GM10847 (cell line): Measurements from ENCODE around the gene PGLYRP3.

Source experiments
- POLR2A ChIP-seq: IDR thresholded peaks from 2 replicates; pipeline ENCODE4 v1.6.1; 2011; ENCODE audit not compliant: insufficient read length; ENCODE audit errors: extremely low read depth

Gene PGLYRP3

DNA sequence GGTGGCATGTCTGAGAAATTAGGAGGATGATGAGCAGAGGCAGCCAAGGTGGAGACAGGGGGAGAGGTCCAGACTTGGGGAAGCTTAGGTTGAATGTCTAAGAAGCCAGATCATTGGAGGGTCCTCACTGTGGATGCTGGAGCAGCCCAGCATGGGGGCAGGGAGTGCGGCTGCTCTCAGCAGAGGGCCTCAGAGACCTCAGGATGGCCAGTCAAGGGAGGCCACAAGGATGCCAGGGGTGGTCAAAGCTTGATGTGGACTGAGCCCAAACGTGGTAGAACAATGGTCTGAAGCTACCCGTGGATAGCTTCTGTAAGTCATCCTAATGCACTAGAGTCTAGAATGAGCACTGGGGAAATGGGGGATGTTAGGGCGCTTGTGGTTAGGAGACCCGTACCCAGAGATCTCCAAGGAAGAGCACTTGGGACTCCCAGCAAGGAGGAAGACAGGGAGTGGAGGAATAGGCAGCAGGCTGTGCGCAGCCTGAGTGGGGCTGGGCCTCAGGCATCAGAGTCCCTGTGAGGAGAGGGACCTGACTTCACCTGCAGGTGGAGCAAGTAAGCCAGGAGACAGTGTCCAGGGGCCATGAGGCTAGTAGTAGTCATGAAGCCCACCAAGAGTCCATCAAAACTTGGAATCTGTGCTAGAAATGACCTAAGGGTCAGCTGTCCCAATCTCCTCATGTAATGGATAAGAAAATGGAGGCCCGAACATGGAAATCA lies 40.6 kb upstream of the PGLYRP3 start:
- TF ChIP-seq POLR2A, result no peak

DNA sequence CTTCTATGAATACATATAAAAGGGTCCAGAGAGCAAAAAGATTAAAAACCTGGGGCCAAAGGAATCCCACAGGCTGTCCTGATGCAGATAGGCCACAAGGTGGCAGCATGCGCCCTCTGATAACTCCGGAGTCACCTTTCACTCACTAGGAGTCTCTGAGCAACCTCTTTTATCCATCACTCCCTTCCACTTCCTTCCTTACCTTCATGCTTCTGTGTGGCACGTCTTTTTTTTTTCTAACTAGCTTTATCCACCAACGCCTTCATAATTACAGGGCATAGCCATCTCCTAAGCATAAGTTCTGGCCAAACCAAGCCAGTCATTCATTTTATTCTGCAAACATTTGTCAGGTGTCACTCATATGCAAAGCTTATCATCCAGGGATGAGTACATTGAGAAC lies 39.8 kb upstream of the PGLYRP3 start:
- TF ChIP-seq POLR2A, result no peak

DNA sequence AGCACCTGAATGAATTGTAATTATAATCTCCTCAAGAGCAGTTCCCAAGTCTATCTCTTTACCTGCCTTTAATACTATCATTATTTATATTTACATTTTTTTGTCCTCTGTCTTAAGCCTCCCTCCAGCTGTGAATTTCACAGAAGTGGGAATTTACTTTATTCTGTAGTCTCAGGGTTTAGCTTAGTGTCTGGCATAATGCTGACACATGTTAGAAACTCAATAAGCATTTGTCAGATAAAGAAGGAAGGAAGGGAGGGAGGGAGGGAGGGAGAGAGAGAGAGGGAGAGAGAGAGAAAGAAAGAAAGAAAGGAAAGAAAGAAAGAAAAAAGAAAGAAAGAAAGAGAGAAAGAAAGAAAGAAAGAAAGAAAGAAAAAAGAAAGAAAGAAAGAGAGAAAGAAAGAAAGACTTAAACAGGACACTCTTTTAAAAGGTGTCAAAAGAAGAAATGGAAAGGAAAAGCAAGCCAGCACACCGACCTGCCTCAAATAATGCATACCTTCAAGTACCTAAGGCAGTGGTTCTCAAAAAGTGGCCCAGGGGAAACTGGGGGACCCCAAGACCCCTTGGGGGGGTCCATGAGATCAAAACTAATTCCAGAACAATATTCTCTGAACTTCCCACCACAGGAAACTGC lies 37.7 kb upstream of the PGLYRP3 start:
- TF ChIP-seq POLR2A, result no peak

DNA sequence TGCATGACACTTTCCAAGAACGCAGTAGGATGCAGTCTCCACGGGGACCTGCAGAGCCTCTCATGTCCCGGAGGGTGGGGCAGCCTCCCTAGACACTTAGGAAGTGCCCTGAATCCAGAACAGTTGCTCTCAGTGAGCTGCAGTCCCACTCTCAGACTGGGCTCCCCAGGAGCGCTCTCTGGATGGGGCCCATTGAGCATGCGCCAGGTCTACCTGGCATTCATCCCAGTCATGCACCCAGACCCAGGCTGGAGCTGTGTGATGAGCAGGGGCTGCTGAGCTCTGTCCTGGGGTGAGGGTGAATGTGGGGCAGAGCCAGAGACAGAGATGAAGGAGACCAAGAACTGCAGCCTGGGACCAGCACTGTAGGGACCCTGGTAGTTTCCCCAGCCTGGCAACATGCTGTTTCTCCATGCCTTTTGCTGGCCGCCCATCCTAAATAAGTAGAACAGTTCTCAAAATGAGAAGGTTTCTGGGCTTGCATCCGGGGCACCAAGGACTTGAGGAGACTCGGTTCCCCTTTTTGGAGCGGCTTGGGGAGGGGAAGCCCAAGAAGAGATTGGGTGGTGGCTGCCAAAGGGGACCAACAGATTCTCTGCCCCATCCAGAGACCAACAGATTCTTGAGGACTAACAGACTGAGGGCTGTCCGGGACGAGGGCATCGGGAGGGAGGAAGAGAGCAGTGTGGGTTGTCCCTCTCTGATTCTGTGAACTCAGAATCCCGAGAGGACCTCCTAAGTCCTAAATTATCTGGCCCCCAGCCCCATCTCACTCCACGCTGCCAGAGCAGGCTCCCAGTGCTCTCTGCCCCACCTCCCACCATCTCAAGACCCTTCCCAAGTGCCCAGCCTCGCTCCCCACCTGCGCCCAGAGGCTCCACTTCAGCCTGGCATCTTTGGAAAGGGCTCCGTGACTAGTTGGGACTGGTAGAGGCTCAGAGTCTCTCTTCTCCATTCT lies 36.9 kb upstream of the PGLYRP3 start:
- TF ChIP-seq POLR2A, result no peak

DNA sequence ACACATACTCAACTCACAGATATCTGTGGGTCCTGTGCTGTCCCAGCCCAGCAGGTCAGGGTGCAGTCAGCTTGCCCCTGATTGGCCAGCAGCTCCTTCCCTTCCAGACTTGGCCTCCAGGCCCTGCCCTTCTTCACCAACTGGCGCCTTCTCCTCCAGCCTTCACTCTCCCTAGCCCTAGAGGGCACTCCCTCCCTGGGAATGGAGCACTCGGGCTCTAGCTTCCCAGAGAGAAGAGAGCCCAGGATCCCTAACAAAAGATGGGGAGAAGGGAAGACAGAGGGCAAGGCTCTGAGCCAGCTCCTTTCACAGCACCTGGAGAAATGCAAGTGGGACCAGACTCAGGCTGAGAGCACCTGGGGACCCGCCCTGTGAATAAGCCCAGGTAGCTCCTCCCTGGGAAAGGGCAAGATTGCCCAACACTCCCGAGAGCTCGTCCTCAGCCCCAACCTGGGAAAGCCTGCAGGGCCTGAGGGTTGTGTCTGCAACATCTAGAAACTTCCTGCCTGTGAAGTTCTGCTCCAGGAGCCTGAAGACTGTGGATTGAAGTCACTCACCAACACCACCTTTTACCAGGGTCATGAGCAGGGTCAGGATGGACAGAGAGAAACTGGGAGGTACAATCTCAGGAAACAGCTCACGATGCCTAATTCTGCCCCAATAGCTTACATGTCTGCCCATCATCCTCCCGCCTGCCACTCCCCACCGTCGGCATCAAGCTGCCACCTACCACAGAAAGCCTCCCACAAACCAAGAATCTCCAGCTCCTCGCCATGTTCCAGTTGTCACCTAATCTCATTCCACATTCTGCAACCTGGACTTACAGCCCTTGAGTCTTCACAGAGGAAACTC lies 36.0 kb upstream of the PGLYRP3 start, which contains the start of gene PGLYRP4:
PGLYRP4 (minus strand) TSS at position 331 of the 852 bp plus-strand sequence. CDS start 909 bp downstream, outside the sequence.
- no peak for TF ChIP-seq POLR2A

DNA sequence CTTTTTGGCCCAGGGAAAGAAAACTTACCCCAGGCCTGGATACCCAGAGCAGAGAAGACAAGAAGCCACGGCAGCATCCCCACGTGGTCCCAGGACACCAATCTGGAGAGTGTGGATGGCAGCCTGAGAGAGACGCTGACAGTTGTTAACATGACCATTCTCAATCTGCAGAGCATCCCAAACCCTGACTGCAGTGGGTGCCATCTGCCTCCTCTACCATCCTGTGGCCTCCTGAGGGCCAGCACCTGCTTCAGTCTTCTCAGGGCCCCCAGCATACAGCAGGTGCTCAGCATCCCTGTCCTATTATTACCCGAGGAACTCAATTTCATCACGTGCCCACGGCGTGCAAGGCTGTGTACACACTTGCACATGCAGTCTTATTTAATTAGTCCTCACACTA lies 35.1 kb upstream of the PGLYRP3 start:
- TF ChIP-seq POLR2A, result no peak

DNA sequence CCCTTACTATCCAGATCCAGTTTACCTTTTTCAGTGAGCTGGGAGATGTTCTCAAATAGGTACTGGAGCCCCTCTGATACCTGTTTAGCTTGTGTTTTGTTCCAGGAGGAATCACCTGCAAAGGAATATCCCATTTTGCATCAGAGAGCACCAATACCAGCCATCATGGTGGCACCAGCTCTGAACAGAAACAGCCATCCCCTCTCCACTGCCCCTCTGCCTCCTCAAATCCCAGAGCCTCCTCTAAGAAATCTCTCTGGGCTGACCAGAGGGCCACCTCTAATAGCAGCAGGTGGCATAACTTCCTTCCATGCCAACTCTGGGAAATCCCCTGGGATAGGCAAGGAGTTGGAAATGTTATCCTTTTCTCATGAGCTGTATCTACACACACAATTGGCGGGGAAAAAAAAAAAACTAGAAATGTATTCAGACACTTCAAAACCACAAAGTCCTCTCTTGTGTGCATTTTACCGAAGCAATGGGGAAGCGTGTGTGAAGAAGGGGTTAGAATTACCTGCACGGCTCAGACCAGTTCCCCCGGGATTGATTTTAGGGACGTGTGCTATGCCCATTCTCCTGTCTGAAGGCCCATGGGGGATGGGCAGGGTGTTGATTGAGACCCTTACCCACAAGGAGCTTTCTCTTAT lies 33.4 kb upstream of the PGLYRP3 start:
- TF ChIP-seq POLR2A, result no peak

DNA sequence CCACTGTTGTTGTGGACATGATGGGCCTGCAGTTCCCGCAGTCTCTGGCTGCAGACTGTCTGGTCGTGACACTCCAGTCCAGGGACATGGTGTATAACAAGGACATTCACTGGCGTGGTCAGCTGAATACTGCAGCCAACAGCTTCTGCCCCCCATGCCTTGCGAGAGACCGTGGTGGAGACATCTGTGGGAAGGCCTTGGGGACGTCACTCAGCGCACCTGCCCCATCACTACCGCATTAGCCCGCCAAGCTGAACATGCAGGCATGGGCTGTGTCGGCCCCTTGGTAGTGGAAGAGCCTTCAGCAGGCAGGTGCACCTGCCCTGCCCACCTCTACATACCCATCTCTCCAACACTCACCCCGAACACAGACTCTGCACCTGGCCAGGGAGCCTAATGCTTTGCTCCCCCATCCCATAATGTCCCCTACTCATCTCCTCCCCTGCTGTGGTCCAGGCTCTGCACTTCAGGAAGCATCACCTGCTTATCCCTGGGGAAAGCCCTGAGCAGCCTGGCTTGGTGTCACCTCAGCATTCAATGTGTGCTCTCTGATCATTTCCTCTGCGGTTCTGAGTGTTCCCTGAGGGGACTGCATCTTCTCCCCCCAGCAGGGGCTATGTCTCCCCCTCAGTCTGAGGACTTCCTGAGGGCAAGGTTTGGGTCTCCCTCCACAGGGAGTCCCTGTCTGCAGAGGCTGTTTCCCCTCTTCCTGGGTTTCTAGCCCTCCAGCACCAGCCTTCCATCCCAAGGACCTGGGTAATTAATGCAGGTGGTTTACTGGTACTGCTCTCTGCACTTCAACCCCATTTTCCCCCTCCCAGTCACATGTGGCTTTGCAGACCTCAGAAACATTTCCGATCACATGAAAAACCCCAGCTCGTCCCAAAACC lies 32.7 kb upstream of the PGLYRP3 start:
- TF ChIP-seq POLR2A, result no peak

DNA sequence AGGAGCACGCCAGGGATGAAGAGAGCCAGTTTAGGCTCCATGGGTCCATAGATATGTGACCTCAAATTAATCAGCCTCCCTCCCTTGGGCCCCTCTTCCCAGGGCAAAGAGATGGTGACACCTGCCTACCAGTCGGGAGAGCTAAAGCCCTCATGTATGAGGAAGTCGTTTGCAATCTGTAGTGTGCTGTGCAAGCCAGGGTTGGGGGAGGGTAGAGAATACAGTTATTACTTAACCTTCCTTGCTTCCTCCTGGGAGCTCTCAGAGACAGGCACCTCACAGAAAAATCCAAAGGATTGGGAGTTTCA lies 31.9 kb upstream of the PGLYRP3 start:
- TF ChIP-seq POLR2A, result no peak

DNA sequence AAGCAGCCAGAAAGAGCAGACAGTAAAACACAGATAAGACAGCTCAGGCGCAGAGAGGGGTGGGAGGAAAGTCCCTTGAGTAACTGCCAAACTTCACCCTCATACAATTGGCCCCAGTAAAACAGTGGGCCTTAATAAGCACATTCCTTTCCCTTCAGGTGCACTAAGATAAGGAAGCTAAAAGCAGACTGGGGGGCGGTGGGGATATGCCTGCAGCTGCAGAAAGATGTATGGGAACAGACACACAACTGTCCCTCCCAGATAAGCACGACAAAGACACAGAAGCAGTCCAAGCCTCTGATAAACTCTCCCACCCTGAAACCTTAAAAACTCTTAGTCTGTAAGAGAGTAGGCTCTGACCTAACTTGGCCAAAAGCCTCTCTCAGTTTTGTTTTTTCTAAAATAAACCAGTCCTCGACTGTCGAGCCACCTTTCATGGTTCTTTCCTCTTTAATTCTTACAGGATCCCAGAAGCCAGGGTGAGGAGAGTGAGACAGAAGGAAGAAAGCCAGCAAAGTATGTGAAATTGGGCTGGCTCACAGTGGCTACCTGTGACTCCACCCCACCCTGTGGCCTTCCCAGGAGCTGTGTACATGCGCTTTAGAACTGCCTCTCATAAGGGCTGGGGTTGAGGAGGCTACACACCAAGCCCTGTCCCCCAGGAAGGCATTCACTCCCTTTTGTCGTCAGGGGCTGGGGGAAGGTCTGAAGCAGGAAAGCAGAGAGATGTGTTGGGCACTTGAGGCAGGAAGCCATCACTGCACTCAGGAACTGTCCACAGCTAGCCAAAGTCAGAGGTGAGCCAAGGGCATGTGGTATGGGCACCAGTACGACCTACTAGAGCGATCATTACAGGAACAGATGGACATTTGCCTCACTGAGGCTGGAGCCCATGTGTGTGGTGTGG lies 31.3 kb upstream of the PGLYRP3 start:
- TF ChIP-seq POLR2A, result no peak

DNA sequence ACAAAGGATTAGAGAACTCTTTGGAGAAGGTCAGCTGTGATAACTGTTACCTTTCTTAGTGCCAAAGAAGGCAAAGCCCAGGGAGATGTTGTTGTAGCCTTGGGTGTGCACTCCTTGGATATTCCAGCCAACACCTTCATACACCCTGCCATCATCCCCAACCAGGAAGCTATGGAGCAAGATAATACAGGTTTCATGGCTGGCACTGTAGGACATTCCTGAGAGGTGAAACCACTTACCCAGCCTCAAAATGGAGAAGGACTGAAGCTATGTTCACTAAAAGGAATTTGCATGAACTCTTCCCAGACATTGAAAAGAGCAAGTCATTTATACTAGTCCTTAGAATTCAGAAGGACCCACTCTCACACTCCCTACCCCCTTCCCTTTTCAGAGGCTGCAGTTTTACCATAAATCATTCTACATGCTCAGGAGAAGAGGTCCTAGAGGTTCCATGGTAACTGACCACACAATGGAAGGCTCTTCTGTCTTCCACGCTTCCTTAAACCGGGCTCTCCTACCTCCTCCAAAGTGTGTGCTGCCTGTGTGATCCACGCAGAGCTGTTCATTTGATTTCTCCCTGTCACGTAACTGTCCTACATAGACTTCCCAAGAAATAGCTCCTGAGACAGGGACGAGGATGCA lies 30.4 kb upstream of the PGLYRP3 start:
- no peak for TF ChIP-seq POLR2A

DNA sequence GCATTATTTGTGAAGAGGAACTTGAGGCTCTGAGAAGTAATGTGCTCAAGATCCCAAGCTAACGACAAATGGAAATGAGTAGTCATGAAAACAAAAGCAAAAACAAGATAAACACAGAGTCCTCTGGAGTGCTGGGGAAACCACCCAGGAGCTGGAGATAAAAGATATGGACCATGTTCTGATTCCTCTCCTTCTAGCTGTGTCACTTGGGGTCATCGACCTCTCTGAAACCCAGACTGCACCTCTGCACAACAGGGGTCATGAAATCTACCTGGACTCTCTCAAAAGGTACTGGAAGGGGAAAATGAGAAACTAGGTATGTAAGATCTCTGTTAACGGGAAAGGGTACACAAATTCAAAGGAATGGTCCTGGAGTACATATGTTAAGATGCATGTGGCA lies 29.4 kb upstream of the PGLYRP3 start:
- no peak for TF ChIP-seq POLR2A
